GM20000 (cell line): ENCODE results near the gene DEGS2.

Experiments used
- DNase-seq: peaks from one replicate; pipeline ENCODE4 v3.0.0; 2012; ENCODE audit warnings: low spot score
- TF ChIP-seq, protein P1 (sequence below): IDR thresholded peaks from 2 replicates; pipeline ENCODE4 v1.5.1; 2012; ENCODE audit warnings: mild to moderate bottlenecking, control low read depth; ENCODE audit errors: extremely low read depth, missing control alignments

DEGS2 gene

DNA sequence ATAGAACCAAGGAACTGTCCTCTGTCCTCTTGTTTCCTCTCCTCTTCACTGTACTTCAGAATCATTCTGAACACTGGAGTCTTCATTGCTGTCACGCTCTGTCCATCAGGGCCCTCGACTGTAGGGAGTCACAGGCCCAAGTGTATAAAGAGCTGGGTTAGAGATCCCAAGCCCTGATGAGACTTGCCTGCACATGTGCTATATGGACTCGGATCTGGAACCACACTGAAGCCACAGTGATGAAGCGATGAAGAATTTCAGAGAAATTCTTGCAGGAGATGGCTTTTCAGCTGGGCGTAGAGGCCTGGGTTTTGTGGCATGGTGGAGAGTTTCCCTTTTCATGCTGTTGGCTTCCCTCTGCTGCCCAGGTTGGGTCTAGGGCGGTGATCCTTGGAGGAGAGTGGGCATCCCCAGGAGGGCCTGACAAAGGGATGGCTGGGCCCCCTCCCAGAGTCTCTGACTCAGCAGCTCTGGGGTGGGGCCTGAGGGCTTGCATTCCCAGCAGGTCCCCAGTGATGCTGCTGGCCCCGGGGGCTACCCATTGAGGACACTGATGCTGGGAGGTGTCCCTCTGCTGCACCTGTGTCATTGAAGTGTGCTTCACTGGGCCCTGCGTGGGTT, 39.9 kb upstream of the DEGS2 start:
- no peak for DNase-seq
- TF ChIP-seq, protein P1, sequence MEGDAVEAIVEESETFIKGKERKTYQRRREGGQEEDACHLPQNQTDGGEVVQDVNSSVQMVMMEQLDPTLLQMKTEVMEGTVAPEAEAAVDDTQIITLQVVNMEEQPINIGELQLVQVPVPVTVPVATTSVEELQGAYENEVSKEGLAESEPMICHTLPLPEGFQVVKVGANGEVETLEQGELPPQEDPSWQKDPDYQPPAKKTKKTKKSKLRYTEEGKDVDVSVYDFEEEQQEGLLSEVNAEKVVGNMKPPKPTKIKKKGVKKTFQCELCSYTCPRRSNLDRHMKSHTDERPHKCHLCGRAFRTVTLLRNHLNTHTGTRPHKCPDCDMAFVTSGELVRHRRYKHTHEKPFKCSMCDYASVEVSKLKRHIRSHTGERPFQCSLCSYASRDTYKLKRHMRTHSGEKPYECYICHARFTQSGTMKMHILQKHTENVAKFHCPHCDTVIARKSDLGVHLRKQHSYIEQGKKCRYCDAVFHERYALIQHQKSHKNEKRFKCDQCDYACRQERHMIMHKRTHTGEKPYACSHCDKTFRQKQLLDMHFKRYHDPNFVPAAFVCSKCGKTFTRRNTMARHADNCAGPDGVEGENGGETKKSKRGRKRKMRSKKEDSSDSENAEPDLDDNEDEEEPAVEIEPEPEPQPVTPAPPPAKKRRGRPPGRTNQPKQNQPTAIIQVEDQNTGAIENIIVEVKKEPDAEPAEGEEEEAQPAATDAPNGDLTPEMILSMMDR: no peak

DNA sequence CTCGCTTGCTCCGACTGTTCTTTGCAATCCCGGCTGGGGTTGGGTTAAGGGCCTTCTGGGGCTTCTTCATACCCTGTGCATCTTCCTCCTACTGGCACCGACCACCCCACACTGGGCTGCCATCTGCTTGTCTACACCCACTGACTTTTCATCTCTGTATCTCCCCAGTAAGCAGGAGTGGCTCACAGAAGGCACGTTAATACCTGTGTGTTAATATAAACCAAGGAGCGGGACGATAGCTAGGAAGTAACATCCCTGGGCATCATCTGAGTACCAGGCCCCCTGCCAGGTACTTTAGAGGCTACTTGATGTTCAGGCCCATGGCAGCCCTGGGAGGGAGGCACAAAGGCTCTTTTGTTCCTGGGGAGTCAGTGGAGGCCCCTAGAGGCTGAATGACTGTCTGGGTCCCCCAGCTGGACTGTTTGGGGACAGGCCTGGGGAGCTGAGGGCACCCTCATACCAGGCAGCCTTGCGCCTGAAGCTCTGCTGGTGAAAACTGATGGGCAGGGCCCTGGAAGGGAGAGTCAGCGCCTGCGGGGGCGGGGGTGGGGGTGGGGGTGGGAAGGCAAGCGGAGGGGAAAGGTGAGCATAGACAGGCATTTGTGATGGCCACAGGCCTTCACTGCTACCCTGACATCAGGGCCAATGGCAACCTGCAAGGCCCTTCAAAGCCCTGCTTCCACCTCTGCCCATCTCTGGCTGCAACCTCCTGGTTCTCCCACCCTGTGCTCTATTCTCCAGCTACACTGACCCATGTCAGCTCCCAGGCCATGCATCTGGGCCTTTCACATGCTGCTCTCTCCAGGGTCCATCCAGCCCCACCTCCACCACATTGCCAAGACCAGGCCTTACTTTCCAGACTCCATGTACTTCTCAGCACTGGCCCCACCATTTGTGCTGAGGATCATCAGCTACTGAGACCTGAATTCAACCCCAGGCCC, 34.2 kb upstream of the DEGS2 start:
- DNase-seq: peak; percentile 7
- TF ChIP-seq, protein P1: no peak

DNA sequence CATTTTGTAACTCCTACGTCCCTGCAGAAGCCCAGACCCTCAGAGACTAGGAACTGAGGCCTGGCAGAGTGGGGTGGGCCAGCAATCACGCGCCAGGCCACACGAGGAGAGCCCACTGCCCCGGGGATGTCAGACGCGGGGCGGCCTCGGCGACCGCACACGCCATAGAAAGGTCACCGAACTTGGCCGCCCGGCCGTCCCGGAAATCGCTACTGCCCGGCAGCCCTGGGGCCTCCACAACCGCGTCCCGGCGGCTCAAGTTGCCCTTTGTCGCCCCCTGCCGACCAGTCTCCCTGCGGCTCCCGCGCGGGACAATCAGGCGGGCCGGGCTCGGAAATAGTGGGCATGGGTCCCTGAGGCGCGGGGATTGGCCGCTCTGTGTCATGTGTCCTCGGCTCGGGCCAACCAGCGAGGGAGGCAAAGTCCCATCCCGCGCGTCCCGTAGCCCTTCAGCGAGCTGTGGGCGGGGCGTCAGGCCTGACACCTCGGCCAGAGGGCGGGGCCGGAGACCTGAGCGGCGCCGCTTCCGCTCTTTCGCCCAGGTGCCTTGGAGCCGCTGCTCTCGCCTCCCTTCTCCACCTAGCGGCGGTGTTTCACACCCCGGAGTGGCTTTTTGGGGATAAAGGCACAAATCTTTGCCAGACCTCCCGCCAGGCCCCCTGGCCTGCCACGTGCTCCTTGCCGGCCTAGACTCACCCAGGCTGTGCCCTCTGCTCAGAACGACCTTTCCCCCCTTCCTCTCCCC, 33.4 kb upstream of the DEGS2 start:
- TF ChIP-seq, protein P1: peak; percentile 89
- peak; percentile 99 for DNase-seq

DNA sequence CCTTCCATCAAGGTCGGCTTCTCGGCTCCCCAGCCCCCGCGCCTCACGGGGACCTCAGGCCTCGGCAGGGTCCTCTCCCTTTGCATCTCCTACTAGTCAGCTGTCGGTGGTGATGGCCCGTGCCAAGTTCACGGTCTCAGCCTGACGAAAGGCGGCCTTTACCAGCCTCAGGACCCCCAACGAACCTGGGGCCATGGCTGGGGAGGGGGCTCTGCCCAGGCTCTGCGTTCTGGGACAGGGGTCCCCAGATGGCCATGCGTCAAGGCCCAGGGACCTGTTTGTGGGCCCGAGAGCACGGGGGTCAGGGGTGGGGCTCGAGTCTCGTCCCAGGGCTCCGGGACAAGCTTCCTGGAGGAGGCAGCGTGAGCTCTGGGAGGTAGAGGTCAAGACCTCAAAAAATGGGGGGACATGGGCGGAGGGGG, 32.8 kb upstream of the DEGS2 start:
- TF ChIP-seq, protein P1: no peak
- DNase-seq: no peak

DNA sequence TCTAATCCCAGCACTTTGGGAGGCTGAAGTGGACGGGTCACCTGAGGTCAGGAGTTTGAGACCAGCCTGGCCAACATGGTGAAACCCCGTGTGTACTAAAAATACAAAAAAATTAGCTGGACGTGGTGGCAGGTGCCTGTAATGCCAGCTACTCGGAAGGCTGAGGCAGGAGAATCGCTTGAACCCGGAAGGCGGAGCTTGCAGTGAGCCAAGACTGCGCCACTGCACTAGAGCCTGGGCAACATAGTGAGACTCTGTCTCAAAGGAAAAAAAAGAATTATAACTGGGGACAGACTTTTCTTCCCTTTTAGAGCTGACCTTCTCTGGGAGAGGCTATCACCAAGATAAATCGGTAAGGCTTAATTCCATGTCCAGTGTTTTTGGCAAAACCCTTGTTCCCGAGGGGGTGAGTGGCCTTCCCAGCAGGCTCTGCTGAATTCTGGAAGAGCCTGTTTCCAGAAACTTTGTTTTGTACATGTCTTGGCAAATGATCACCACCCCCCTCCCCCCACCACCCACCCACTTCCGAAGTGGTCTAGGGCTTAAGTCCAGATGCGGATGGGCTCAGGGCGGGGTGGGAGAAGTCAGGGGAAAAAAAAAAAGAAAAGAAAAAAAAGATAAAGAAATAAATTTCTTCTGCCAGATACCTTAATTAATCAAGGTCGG, 32.3 kb upstream of the DEGS2 start:
- DNase-seq: no peak
- TF ChIP-seq, protein P1: no peak

DNA sequence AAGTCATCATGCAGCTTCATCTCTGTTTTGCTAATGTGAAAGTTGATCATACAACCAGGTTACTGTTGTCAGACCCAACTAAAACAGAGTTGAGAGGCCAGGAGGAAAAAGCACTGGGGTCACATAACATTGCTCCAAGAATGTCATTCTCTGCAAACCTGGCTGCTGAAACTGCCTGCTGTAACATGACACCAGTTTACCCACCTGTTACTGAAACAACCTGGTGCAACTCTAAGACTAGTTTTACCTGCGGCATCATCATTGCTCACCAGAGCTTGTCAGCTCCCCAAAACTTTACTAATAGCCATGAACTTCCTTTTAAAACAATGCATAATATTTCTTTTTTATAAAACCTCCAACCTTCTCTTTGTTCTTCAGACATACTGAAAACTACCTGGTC, 30.7 kb upstream of the DEGS2 start:
- TF ChIP-seq, protein P1: no peak
- DNase-seq: no peak
